ENCODE data around the gene MAP3K14.
A peak's percentile ranks its signal among the peaks of the same experiment; 100 is the strongest.

MAP3K14 gene

DNA sequence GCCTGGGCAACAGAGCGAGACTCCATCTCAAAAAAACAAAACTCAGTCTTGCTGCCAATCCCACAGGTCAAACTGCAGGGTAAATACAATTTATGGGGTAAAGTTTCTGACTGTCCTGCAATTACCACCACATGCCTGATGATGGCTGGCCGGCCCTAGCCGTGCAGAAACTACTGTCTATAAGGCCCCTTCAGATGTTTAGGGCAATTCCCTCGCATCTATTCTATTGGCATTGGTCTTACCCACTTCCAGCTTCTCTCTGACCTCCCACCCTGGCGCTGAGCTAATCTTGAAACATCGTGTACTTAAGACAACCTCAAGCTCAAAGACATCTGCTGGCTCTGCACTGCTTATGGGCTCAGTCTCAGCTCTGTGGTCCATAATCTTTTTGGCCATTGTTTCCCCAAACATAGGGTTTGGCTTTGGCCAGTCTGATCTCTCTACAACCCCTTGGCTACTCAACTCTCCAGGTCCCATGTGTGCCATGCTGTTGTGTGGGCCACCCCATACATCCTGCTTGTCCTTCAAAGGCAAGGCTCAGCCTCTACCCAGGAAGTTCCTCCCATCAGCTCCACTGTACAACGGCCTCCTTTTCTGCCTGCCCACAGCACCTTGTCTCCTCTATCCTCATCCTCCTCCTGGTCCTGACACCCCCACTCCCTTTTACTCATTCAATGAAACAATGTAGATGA lies 16.6 kb downstream of the MAP3K14 start:
- no peak for DNase-seq (ENCODE audit: low spot score)

DNA sequence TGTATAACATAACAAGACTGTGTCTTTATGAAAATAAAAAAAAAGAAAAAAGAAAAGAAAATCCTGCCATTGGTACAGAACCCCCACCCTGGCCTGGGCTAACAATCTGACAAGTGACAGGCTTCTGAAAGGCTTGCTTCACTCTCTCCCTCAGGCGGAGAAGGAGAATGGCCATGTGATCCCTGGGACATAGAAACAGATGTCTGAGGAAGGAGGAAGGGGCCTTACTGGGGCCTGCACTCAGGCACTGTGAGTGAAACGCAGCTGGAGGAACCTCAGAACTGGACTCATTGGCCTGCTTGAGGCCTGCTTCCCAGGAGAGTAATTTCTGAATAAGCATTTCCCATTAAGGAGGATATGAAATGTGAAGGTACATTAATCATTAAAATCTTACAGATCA lies 17.5 kb downstream of the MAP3K14 start:
- no peak for DNase-seq (ENCODE audit: low spot score)

DNA sequence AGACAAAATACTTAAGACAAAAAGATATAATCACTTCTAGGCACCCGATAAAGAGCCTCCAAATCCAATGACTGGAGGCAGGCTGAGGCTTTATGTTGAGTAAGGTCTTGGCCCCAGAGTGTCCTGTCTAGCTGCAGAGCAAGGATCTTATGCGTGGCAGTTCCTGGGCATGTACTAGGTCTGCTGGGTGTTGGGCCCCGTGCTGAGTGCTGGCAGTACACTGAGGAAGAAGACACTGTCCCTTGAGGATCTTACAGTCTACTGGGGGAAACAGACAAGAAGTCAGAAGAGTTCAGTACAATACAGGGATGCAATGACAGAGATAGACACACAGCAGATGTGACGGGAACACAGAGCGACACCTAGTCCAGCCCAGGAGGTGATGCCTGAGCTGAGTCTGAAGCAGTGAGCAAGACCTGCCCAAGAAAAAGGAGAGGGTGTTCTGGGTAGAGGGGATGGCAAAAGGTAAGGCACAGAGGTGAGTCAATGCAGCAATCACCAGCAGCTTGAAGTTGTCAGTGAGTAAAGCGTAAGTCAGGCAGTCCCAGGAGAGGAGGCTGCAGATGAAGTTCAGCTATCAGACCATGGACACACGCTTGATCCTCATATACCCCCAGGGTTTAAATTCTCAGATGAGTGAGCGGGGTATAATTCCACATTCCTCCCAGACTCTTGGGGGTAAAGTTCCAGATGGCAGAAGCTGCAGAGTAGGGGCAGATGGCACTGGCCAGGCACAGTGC lies 18.1 kb downstream of the MAP3K14 start:
- DNase-seq (ENCODE audit: low spot score): no peak

DNA sequence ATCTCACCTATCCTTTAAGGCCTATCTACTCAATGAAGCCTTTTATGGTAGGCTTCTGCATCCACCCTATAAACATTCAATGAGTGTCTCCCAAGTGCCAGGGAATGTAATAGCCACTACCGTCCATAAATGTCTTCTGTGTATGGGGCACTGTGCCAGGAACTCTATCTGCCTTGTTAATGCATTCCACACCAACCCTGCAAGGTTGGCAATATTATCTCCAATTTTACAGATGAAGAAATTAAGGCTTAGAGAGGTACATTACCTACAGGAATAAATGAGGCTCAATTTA lies 20.0 kb downstream of the MAP3K14 start:
- DNase-seq (ENCODE audit: low spot score): no peak

DNA sequence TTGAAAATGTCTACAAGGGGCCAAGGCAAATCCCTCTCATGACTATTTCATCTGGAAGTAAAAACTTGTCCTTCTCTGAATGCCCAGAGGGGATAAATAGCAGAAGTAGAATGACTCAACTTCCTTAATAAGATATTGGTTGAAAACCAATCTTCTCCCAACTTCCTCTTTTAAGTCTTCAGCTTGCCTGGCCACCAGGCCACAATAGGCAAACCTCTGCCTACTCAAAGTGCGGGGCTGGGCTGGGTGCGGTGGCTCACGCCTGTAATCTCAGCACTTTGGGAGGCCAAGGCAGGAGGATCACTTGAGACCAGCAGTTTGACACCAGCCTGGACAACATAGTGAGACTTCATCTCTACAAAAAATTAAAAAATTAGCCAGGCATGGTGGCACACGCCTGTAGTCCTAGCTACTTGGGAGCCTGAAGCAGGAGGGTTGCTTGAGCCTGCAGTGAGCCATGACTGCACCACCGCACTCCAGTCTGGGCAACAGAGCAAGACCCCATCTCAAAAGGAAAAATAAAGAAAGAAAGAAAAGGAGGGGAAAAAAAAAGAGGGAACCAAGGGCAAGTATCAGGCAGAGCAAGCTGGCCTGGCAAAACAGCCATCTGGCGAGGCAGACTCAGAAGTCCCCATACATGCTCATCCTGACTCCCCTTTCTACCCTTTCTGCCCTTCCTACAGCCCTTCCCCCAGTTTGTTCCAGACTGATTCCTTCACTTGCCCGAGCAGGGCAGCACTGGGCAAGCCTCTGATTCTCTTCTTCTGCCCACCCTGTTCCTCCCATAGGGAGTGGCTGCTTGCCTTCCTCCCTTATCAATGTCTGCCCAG lies 20.6 kb downstream of the MAP3K14 start:
- DNase-seq (ENCODE audit: low spot score): no peak

DNA sequence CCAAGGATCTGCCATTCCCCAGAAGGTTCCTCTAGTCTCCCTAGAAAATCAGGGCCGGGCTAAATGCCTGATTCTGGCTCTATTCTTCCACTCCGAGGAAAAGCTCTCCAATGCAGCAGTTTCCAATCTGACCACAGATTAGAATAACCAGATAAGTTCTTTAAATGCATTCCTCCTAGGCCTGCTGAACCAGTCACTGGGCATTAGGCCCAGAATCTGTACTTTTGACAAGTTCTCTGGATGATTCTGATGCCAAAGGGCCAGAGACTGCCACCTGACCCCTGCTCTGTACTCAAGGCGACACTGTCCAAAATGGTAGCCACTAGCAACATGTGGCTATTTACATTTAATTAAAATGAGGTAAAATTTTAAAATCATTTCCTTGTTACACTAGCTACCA lies 22.3 kb downstream of the MAP3K14 start:
- peak; percentile 80 for DNase-seq (ENCODE audit: low spot score)

DNA sequence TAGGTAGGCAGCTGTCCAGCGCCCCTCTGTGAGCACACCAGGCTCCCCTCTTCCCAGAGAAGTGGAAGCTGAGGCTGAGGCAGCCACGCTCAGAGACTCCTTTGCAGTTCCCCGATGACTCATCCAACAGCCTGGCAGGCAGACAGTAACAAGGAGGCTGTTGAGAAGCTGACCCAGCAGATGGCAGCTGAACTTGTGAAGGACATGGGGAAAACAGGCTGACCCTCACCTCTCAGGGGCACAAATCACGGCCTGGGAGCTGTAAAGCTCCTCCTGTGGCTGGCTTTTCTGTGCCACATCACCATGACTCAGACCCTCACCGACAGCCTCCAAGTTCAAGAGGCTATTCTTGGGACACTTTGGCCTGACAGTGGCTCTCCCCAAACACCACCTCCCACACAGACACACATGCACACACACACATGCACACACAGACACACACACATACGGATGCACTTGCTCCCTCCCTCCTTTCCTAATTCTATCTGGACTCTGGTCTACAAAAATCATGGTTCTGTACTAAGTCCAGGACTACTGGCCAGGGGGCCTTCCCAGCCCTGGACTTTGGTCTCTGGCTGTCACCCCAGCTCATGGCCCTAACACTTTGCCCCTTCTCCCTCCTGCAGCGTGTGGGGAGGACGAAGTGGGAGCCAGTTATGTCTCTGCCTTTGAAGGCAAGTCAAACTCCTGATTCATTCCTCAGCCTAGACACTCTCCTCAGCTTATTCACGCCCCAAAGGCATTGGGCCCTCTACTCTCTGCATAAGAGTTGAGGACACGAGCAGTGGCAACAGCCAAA lies 23.2 kb downstream of the MAP3K14 start:
- DNase-seq (ENCODE audit: low spot score): peak; percentile 89

DNA sequence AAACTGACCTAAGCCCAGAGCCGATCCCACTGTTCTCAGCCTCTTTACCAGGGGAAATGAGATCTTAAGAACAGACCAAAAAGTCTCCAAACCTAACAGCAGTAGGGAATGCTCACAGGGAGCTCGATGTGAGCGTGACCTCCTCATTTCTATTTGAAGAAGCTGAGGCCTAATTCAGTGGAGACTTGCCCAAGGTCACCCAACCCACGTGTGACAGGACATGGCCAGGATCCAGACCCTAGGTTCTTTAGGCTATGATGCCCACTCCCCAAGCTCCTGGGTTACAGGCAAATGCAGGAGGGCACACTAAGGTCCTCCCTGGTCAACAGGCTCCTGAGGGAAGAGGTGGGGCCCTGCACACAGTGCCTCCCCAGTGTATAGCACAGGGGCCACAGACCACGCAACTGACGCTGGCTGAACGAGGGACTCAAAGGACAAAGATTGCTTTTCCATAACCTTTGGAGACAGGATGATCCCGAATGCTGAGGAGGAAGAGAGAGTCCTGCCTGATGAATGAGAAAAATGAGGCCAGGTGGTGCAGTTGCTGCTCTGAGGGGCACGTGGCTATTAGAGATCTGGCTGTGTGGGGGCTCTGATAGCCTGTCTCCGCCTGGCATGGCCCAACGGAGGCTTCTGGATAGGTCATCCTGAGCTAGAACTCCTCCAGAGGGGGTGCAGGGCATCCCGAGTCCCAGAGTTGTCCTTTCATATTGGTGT lies 24.0 kb downstream of the MAP3K14 start:
- no peak for DNase-seq (ENCODE audit: low spot score)

DNA sequence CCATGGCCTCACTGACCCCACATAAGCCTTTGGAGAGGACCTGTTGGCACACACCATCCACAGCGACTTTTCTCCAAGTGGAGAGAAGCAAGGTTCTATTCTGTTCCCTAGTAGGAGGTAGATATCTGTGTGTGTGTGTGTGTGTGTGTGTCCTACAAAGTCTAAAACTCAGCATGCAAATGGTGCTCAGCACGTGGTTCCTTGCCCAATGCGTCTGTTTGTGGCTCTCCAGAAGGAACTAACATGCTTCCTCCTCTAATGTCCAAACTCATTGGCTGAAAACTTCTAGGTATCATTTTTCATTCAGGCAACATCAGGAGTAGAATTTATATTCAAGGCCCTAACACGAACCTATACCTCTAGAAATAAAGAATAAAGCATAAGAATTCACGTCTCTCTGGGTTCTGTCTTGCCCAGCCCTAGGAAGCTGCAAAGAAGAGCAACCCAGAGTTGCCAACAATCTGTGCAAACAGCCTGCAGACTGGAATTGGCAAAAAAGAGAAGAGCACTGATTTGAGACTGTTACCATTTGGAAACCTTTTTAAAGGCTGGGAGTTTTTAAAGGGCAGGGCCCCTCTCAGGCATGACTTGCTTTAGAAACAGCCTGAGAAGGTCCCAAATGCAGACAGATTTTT lies 25.5 kb downstream of the MAP3K14 start:
- DNase-seq (ENCODE audit: low spot score): no peak

DNA sequence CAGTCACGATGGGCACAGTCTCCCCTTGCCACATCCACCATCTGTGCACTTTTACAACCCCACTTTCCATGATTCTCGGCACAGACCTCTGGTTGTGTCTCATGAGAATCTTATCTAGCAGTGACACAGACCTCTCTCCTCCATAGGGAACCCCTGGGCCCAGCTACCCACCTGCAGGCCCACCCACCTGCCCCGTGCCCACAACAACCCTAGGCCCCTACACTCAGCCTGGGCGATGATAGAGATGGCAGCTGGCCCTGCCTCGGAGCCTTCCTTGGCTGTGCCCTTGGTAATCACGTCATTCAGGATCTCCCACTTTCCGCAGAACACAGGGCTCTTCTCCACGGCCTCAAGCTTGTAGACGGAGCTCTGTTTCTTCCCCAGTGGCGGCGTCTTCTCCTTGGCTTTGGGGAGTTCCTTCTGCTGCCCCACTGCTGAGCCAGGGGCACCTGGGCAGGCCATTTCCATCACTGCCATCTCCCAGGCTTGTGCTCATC lies 26.5 kb downstream of the MAP3K14 start:
- DNase-seq (ENCODE audit: low spot score): no peak

DNA sequence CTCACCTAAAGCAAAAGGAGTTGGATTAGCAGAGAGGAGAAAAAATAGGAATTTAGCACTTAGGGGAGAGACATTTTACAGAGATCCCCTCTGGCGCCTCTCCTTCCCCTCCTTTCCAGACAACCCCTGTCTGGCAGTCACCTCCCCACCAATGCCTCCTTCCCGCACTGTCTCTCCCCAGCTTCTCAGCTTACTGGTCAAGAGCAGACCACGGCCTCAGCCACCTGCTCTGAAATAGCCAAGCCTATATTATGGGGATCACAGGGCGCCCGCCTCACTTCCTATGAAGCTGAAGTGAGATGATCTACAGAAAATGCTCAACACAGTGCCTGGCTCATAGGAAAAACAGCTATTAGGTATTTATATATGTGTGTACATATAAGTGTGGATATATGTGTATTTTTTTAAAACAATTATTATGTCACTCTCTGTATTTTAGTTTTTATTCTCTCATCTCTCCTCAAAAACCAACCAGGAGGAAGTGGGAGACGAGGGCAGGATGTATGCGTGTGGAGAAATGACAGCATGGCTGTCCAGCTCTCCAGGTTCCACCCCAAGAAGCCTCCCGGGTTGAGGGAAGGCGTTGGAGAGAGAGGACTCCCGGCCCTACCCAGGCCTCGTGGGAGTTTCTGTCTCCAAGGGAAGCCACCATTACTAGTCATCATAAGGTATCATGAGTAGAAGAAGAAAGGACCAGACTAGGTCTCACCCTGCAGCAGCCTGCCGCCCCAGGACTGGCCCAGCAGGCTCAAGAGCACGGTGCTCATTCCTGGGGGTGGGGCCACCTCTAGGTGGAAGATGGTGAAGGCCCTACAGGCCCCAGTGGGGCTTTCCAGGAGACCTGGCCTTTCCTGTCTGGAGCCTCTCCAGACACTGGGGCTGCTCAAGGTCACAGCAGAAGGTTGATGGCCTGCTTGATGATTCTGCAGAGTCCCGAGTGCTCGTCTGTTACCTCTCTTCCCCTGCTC lies 27.2 kb downstream of the MAP3K14 start:
- no peak for DNase-seq (ENCODE audit: low spot score)

DNA sequence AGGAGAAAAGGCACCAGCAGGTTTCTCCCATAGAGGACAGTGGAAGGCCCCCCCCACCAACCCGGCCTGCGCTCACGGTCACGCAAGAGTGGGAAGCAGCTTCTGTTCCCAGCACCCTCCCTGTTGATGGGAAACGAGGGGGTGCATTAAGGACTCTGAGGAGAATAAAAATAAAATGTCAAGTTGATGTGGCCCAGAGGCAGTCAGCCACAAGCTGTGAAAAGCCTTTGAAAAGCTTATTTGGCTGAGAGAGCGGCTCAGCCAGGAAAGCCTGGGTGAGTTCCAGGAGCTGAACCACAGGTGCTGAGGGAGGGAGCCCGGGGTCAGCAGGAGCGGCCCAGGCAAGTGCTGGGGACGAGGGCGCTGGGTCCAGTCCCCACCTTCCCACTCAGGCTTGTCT lies 28.0 kb downstream of the MAP3K14 start:
- no peak for DNase-seq (ENCODE audit: low spot score)

DNA sequence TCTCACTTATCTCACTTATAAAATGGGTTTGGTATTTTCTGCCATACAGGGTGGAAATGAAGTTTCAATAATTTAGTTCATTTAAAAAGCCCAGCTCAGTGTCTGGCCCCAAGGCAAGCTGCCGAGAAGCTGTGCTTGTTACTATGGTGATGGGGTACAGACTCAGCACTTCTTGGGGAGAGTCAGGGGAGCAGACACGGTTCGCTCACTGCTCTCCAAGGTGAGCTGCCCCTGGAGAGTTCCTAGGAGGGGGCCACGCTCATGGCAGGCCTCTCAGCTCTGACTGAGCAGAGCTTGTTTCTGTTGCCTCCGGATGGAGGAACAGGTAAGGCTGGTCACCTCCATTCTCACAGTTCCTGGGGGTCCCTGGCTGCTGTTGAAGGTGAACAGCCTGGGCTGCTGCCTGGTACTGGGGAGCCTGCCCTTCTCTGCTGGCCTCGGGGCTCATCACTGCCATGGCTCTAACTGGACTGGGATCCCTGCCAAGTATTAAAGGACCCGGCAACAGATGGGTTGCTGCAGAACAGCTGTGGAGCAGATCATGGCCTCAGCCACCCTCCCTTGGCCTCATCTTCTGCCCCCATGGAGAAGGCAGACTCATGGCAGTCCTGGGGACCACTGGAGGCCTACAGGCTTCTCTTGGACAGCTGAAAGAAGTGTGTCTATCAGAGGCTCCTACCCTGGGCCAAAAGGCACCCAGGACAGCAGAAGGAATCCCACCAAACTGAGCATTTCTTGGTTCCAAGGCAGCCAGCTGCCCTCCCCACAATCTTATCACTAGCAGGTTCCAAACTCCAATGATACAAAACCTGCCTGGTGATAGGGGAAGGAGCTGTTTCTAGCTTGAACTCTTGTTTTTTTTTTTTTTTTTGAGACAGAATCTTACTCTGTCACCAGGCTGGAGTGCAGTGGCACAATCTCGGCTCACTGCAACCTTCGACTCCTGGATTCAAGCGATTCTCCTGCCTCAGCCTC lies 29.0 kb downstream of the MAP3K14 start:
- no peak for DNase-seq (ENCODE audit: low spot score)

DNA sequence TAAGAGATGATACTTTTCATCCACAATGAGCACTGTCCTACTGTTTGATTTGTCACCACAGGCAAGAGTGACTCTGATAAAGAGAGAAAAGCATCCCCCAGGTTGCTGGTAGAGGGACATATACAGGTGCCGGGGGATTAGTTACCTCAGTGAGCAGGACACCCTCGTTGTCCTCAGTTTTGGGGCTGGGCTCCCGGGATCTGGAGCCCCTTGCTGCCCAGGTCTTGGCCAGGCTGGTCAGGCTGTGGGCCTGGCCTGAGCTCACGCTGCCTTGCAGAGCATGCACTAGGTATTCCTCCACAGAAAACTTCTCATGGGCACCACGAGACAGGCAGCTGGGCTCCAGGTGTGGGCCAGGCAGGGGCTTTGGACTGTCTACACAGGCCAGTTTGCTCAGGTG lies 30.5 kb downstream of the MAP3K14 start:
- DNase-seq (ENCODE audit: low spot score): no peak

DNA sequence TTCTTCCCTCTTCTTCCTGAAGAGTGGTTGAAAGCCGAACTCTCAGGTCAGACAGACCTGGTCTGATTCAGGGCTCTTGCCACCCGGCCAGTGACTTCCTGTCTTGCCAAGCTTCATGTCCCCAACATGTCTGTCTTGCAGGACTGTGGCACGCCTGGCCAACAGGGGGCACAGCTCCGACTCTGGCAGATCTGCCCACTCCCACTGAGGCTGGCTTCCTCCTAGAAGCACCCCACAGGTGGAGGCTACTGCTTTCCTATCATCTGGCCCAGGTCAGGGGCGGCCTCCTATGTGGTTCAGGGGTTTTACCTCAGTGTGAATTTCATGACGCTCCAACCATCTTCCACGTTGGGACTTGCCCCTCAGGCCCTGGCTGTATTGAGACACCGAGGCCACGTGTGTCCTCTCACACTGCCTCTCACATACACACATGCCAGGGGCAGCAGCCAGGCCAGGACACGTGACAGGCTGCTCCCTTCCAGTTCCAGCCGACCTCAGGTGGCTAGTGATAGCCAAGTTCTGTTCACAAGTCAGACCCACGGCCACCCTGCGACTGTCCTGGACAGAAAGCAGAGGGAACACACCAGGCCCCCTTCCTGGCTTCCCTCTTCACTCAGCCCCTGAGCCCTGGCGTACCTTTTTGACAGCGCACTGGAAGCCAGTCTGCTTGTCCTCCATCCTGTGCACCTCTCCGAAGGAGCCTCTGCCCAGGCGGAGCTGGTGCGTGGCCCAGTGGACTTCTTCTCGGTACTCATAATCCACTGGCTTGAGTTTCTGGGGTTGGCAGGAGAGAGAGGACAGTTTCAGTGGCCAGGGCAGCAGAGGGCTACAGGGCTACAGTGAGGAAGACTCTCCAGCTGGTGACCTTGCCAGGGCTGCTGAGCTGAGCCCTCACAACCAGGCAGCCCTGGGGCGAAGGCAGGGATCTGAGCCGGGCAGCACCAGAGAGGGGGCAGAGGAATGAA lies 32.4 kb downstream of the MAP3K14 start:
- no peak for DNase-seq (ENCODE audit: low spot score)

DNA sequence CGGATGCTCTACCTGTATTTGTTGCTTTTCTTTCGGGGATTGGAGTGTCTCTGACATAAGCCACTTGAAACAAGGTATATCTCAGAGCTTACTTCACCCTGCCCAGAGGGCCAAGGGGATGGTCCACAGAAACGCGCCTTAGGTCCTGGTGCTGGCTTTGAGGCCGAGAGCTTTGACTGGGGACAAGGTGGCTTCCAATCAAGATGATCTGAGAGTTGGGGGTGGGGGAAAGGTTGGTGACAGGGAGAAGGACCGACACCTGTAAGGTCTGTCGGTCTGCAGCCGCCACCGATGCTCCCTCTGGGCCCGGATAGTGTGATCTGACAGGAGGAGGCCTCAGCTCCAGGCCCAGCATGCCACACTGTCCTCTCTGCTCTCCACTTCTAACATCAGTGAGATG lies 33.1 kb downstream of the MAP3K14 start:
- no peak for DNase-seq (ENCODE audit: low spot score)
